Measurements from ENCODE around the gene HAL. TPM values are rescaled to one million over a fixed set of nuclear protein-coding genes. Genes with fewer than 3 reads are reported as not detected.

The HAL gene
- total RNA-seq, 3 donors from 2014 or later: 1.0 to 1.8 (median 1.5) TPM

DNA sequence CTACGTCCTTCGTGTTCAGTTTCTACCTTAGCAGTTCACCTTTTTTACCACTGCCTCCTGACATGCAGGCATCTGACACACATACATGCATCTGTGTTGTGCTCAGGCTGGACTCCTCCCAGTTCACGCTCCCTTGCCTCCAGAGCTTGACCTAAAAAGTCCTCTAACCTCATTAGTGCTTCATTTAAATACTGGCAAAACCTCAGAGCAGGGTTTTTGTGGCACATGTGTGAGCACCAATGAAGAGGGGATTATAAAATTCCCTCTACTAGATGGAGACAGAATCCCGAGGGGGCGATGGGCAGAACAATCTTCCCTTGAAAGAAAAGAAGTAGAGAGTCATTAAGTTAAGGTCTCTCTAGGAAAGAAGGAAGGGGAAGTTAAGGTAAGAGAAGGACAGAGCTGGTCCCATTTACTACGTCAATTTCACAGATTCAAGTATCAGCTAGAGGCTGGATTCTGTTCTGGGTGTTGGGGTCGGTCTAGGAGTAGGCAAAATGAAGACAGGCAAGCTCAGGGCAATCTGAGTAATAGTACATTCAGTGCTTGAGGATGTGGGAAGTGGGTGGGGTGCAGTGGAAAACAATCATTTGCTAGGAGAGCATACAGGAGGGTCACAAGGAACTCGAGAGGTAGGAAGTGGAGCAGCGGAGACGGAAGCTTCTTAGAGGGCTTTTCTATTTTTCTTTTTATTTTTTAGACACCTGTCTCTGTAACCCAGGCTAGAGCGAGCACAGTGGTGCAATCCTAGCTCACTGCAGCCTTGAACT, 7.5 kb downstream of the HAL start:
- Histone ChIP-seq H3K4me3 (no peak overlapping the region), H3K36me3 (ENCODE audit: low read depth) (no peaks in the 10 kb centered on the region), H3K9me3 (no peaks in the 10 kb centered on the region), H3K4me1 (ENCODE audit: low read depth) (no peaks in the 10 kb centered on the region)
- intact Hi-C loops (cut with DNase I, micrococcal nuclease): no loop called here
- ATAC-seq: no peak
- TF ChIP-seq, protein P1, sequence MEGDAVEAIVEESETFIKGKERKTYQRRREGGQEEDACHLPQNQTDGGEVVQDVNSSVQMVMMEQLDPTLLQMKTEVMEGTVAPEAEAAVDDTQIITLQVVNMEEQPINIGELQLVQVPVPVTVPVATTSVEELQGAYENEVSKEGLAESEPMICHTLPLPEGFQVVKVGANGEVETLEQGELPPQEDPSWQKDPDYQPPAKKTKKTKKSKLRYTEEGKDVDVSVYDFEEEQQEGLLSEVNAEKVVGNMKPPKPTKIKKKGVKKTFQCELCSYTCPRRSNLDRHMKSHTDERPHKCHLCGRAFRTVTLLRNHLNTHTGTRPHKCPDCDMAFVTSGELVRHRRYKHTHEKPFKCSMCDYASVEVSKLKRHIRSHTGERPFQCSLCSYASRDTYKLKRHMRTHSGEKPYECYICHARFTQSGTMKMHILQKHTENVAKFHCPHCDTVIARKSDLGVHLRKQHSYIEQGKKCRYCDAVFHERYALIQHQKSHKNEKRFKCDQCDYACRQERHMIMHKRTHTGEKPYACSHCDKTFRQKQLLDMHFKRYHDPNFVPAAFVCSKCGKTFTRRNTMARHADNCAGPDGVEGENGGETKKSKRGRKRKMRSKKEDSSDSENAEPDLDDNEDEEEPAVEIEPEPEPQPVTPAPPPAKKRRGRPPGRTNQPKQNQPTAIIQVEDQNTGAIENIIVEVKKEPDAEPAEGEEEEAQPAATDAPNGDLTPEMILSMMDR (IDR thresholded peaks at IDR 0.05): no peak
- no peak for DNase-seq

- Histone ChIP-seq H3K4me3 (no peak overlapping the region), H3K36me3 (ENCODE audit: low read depth) (no peaks in the 10 kb centered on the region), H3K4me1 (ENCODE audit: low read depth) (no peaks in the 10 kb centered on the region), H3K9me3 (no peaks in the 10 kb centered on the region)
- intact Hi-C loops (cut with DNase I, micrococcal nuclease): no loop called here
- ATAC-seq (peak; percentile 78), DNase-seq (peak in 1 of 3 donors; percentile 14)
- TF ChIP-seq, protein P1 (IDR thresholded peaks at IDR 0.05): no peak
Observed at GRCh38 chr12:95986635-95987570, 9.2 kb downstream of the HAL start.

- intact Hi-C loops (cut with DNase I, micrococcal nuclease): no loop called here
- Histone ChIP-seq H3K9me3 (no peaks in the 10 kb centered on the region), H3K4me1 (ENCODE audit: low read depth) (no peaks in the 10 kb centered on the region), H3K36me3 (ENCODE audit: low read depth) (no peaks in the 10 kb centered on the region), H3K4me3 (no peak overlapping the region)
- no peak for DNase-seq
- ATAC-seq: no peak
- TF ChIP-seq, protein P1 (IDR thresholded peaks at IDR 0.05): no peak
Observed at GRCh38 chr12:95984682-95985081, 11.5 kb downstream of the HAL start.

DNA sequence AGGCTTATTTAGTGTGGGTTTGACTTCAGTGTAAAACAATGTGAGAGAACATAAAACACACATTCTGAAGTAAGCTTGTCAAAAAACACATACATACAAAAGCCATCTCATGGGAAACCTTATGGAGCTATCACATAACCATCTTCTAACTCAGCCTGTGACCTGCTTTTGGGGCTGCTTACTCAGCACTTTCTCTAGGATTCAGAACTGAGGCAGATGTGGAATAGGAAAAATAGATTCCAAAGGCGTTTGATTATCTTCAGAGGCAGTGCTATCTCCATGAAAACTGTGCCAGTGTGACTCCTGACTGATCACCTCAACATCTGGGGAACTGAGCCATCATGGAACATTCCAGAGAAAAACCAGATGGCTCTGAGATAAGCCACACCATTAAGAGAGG, 13.5 kb downstream of the HAL start:
- TF ChIP-seq, protein P1 (IDR thresholded peaks at IDR 0.05): no peak
- DNase-seq: no peak
- Histone ChIP-seq H3K4me3 (no peak overlapping the region), H3K9me3 (no peaks in the 10 kb centered on the region), H3K36me3 (ENCODE audit: low read depth) (no peaks in the 10 kb centered on the region), H3K4me1 (ENCODE audit: low read depth) (no peaks in the 10 kb centered on the region)
- intact Hi-C loops (cut with DNase I, micrococcal nuclease): no loop called here
- ATAC-seq: no peak

GRCh38 chr12:95980437-95980836, 15.7 kb downstream of the HAL start:
- DNase-seq (no peak), ATAC-seq (no peak)
- H3K4me1 ChIP-seq (ENCODE audit: low read depth): no peaks in the 10 kb centered on the region
- no peak overlapping the region for H3K4me3 ChIP-seq
- H3K36me3 ChIP-seq (ENCODE audit: low read depth): no peaks in the 10 kb centered on the region
- H3K9me3 ChIP-seq: no peaks in the 10 kb centered on the region
- intact Hi-C loops (cut with DNase I, micrococcal nuclease): no loop called here
- TF ChIP-seq, protein P1 (IDR thresholded peaks at IDR 0.05): no peak

All from mucosa of descending colon (tissue), 3 donors.